ENCODE results near the gene CTNND2.
A peak's percentile ranks its signal among the peaks of the same experiment; 100 is the strongest.

Gene CTNND2

GRCh38 chr5:10933121-10933520 lies 971.1 kb downstream of the CTNND2 start:
- Histone ChIP-seq H3K4me3 (ENCODE audit: low read depth, low read length) (no peak overlapping the region), H3K27me3 (ENCODE audit: insufficient read depth, low read depth, severe bottlenecking) (no peaks in the 10 kb centered on the region), H3K27ac (no peak overlapping the region; the same call in 1 of the 2 replicates), H3K9me3 (ENCODE audit: severe bottlenecking) (peaks cover 6% of the 10 kb centered on the region), H3K36me3 (no peaks in the 10 kb centered on the region)
- peak; percentile 65 for DNase-seq
- TF ChIP-seq, protein P1, sequence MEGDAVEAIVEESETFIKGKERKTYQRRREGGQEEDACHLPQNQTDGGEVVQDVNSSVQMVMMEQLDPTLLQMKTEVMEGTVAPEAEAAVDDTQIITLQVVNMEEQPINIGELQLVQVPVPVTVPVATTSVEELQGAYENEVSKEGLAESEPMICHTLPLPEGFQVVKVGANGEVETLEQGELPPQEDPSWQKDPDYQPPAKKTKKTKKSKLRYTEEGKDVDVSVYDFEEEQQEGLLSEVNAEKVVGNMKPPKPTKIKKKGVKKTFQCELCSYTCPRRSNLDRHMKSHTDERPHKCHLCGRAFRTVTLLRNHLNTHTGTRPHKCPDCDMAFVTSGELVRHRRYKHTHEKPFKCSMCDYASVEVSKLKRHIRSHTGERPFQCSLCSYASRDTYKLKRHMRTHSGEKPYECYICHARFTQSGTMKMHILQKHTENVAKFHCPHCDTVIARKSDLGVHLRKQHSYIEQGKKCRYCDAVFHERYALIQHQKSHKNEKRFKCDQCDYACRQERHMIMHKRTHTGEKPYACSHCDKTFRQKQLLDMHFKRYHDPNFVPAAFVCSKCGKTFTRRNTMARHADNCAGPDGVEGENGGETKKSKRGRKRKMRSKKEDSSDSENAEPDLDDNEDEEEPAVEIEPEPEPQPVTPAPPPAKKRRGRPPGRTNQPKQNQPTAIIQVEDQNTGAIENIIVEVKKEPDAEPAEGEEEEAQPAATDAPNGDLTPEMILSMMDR (IDR thresholded peaks at IDR 0.05; ENCODE audit: low read depth, low read length): no peak

- no peaks in the 10 kb centered on the region for H3K36me3 ChIP-seq
- TF ChIP-seq, protein P1 (IDR thresholded peaks at IDR 0.05; ENCODE audit: low read depth, low read length): no peak
- no peaks in the 10 kb centered on the region for H3K27me3 ChIP-seq (ENCODE audit: insufficient read depth, low read depth, severe bottlenecking)
- H3K27ac ChIP-seq: no peak overlapping the region
- H3K9me3 ChIP-seq (ENCODE audit: severe bottlenecking): peaks cover 6% of the 10 kb centered on the region
- no peak for DNase-seq
- H3K4me3 ChIP-seq (ENCODE audit: low read depth, low read length): no peak overlapping the region
Observed at GRCh38 chr5:10932426-10932825, 971.8 kb downstream of the CTNND2 start.

GRCh38 chr5:10927608-10928007 lies 976.6 kb downstream of the CTNND2 start:
- Histone ChIP-seq H3K4me3 (ENCODE audit: low read depth, low read length) (no peak overlapping the region), H3K9me3 (ENCODE audit: severe bottlenecking) (peaks cover 19% of the 10 kb centered on the region), H3K36me3 (no peaks in the 10 kb centered on the region), H3K27ac (no peak overlapping the region), H3K27me3 (ENCODE audit: insufficient read depth, low read depth, severe bottlenecking) (no peaks in the 10 kb centered on the region)
- TF ChIP-seq, protein P1 (IDR thresholded peaks at IDR 0.05; ENCODE audit: low read depth, low read length): no peak
- DNase-seq: no peak

DNA sequence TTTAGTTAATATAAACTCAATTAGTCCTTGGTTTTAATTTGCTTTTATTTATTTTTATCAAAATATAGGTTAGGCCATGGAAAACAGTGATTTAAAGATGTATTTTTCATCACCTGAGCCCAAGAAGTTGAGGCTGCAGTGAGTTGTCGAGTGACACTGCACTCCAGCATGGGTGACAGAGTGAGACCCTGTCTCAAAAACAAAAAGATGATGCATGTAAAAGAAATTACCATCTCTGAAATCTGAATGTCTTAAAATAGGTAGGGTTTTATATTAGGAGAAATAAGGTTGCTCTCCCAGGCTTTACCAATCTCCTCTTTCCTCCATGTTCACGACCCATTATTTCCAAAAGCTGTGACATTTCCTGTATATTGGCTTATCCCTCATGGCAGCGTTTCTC lies 980.9 kb downstream of the CTNND2 start:
- TF ChIP-seq, protein P1 (IDR thresholded peaks at IDR 0.05; ENCODE audit: low read depth, low read length): no peak
- peaks cover 13% of the 10 kb centered on the region for H3K9me3 ChIP-seq (ENCODE audit: severe bottlenecking)
- no peak for DNase-seq
- peak overlapping the region; percentile 48 for H3K27ac ChIP-seq
- no peaks in the 10 kb centered on the region for H3K27me3 ChIP-seq (ENCODE audit: insufficient read depth, low read depth, severe bottlenecking)
- H3K4me3 ChIP-seq (ENCODE audit: low read depth, low read length): no peak overlapping the region
- no peaks in the 10 kb centered on the region for H3K36me3 ChIP-seq
